Fibroblast of pulmonary artery (primary cell): Measurements from ENCODE around the gene MAP3K21.

Source experiments
- DNase-seq: peaks from one replicate; pipeline ENCODE4 v3.0.0-alpha.2; 2010; ENCODE audit warnings: low read depth
- H3K4me3 ChIP-seq: replicated peaks from 2 replicates; pipeline ENCODE4 v1.5.1; 2011; ENCODE audit warnings: low read depth, mild to moderate bottlenecking, control low read depth, low read length, moderate library complexity
- TF ChIP-seq, protein P1 (sequence below): IDR thresholded peaks from 2 replicates; pipeline ENCODE4 v1.5.1; 2011; ENCODE audit warnings: mild to moderate bottlenecking, control low read depth, low read length, inconsistent platforms; ENCODE audit errors: missing control alignments

MAP3K21 gene

DNA sequence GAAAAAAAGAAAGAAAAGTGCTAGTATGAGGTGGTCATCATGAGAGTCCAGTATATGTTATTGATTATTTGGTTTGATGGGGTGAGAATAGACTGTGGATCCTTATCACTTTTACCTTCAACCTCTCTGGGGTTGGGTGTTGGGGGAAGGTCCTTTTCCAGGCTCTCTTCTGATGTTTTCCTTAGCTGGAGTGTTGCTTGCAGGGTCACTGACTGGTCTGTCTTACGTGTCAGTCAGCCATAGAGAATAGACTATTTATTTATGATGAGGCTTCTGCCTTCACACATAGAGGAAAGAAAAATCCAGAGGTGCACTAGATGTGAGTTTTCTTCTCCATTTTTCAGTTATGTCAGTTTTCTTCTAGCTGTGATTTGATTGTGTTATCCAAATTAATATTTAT, 36.5 kb downstream of the MAP3K21 start:
- TF ChIP-seq, protein P1, sequence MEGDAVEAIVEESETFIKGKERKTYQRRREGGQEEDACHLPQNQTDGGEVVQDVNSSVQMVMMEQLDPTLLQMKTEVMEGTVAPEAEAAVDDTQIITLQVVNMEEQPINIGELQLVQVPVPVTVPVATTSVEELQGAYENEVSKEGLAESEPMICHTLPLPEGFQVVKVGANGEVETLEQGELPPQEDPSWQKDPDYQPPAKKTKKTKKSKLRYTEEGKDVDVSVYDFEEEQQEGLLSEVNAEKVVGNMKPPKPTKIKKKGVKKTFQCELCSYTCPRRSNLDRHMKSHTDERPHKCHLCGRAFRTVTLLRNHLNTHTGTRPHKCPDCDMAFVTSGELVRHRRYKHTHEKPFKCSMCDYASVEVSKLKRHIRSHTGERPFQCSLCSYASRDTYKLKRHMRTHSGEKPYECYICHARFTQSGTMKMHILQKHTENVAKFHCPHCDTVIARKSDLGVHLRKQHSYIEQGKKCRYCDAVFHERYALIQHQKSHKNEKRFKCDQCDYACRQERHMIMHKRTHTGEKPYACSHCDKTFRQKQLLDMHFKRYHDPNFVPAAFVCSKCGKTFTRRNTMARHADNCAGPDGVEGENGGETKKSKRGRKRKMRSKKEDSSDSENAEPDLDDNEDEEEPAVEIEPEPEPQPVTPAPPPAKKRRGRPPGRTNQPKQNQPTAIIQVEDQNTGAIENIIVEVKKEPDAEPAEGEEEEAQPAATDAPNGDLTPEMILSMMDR = no peak
- H3K4me3 ChIP-seq = no peak overlapping the region
- no peak for DNase-seq

- peak; percentile 41 for DNase-seq
- no peak overlapping the region for H3K4me3 ChIP-seq
- TF ChIP-seq, protein P1 = peak; percentile 65
Observed at GRCh38 chr1:233364695-233365539, 37.4 kb downstream of the MAP3K21 start.

DNA sequence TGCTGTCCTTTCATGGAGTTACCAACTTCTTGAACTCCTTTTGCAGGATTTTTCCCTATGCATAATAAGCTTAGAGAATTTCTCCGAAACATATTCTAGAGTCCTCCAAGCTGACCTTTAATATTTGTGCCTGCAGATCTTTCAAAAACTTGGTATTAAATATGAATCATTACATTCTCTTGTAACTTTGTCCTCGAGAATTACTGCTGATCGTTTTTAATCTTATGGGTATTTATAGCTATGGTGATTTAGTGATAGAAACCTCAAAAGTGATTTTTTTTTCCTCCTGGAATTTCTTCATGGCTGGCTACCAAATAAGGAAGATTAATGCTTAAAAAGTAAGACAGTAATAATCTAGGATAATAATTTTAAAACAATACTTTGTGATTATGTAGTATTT, 39.1 kb downstream of the MAP3K21 start:
- TF ChIP-seq, protein P1 = no peak
- H3K4me3 ChIP-seq = no peak overlapping the region
- DNase-seq = no peak

- DNase-seq = peak; percentile 10
- no peak overlapping the region for H3K4me3 ChIP-seq
- TF ChIP-seq, protein P1 = no peak
Observed at GRCh38 chr1:233367057-233367803, 39.7 kb downstream of the MAP3K21 start.

- TF ChIP-seq, protein P1 = no peak
- peak; percentile 56 for DNase-seq
- H3K4me3 ChIP-seq = no peak overlapping the region
Observed at GRCh38 chr1:233368106-233368788, 40.7 kb downstream of the MAP3K21 start.

GRCh38 chr1:233368789-233369130, 41.2 kb downstream of the MAP3K21 start:
- no peak overlapping the region for H3K4me3 ChIP-seq
- no peak for DNase-seq

More at GRCh38 chr1:233368789-233369130, 41.2 kb downstream of the MAP3K21 start:
- TF ChIP-seq, protein P1 = no peak
